Ishikawa (cell line): ENCODE measurements around the gene ADIG.

ENCODE experiments used
- CREB1 ChIP-seq: IDR thresholded peaks from 2 replicates; pipeline ENCODE4 v1.6.1; 2012; ENCODE audit warnings: low read depth
- EGR1 ChIP-seq: IDR thresholded peaks from 2 replicates; pipeline ENCODE4 v1.6.1; 2012
- FOXM1 ChIP-seq: IDR thresholded peaks from 2 replicates; pipeline ENCODE4 v1.6.1; 2012; ENCODE audit warnings: low read depth, borderline replicate concordance
- MAX ChIP-seq: IDR thresholded peaks from 2 replicates; pipeline ENCODE4 v1.6.1; 2012
- NFIC ChIP-seq: IDR thresholded peaks from 2 replicates; pipeline ENCODE4 v1.6.1; 2012
- RAD21 ChIP-seq: IDR thresholded peaks from 2 replicates; pipeline ENCODE4 v1.6.1; 2012; ENCODE audit warnings: low read depth
- TAF1 ChIP-seq: IDR thresholded peaks from 2 replicates; pipeline ENCODE4 v1.6.1; 2012; ENCODE audit warnings: low read depth, mild to moderate bottlenecking
- TF ChIP-seq, protein P1 (sequence below): IDR thresholded peaks from 2 replicates; pipeline ENCODE4 v1.6.1; 2012; ENCODE audit warnings: low read depth, mild to moderate bottlenecking

DNA sequence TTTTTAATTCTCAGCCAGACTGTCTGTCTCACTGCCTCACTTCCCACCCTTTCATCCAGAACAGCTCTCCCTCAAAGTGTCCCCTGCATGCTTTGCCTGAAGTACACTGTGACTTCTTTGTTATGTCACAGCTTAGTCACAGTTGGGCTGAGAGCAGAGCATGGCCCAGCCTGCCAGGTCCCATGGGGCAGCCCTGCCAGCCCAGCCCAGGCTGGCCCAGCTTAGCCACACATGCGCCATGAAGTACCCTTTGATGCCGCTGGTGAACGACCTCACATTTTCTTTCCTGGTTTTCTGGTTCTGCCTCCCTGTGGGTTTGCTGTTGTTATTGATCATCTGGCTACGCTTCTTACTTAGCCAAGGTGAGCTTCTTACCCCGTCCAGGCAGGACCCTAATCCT lies at the start of gene ADIG:
- TF ChIP-seq EGR1 (no peak), RAD21 (no peak), MAX (no peak), TAF1 (no peak), CREB1 (no peak), NFIC (no peak), FOXM1 (no peak)
- TF ChIP-seq, protein P1, sequence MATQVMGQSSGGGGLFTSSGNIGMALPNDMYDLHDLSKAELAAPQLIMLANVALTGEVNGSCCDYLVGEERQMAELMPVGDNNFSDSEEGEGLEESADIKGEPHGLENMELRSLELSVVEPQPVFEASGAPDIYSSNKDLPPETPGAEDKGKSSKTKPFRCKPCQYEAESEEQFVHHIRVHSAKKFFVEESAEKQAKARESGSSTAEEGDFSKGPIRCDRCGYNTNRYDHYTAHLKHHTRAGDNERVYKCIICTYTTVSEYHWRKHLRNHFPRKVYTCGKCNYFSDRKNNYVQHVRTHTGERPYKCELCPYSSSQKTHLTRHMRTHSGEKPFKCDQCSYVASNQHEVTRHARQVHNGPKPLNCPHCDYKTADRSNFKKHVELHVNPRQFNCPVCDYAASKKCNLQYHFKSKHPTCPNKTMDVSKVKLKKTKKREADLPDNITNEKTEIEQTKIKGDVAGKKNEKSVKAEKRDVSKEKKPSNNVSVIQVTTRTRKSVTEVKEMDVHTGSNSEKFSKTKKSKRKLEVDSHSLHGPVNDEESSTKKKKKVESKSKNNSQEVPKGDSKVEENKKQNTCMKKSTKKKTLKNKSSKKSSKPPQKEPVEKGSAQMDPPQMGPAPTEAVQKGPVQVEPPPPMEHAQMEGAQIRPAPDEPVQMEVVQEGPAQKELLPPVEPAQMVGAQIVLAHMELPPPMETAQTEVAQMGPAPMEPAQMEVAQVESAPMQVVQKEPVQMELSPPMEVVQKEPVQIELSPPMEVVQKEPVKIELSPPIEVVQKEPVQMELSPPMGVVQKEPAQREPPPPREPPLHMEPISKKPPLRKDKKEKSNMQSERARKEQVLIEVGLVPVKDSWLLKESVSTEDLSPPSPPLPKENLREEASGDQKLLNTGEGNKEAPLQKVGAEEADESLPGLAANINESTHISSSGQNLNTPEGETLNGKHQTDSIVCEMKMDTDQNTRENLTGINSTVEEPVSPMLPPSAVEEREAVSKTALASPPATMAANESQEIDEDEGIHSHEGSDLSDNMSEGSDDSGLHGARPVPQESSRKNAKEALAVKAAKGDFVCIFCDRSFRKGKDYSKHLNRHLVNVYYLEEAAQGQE, result no peak
